Stimulated activated CD4-positive, alpha-beta T cell treated with anti-CD3 and anti-CD28 coated beads, Interleukin-1b, Interleukin-23, amount 100 ng/mL, for 4 hours (primary cell): ENCODE measurements around the gene TLX3.
"Not testable (repeated sequence)": the region's sequence is repeated elsewhere in the genome, so short reads cannot be mapped to it uniquely, and the experiment has no call there.

ENCODE experiments used
- DNase-seq, 2 donors: peaks; one replicate each; pipeline ENCODE4 v3.0.0-alpha.2; 2020; ENCODE audit warnings: low read depth in 2 of 2

The TLX3 gene

GRCh38 chr5:171323806-171324632, 15.0 kb downstream of the TLX3 start:
- DNase-seq = no peak

- no peak for DNase-seq
These were observed 21.0 kb downstream of the TLX3 start for GRCh38 chr5:171330021-171330420.

GRCh38 chr5:171335616-171336015, 26.6 kb downstream of the TLX3 start:
- no peak for DNase-seq

DNA sequence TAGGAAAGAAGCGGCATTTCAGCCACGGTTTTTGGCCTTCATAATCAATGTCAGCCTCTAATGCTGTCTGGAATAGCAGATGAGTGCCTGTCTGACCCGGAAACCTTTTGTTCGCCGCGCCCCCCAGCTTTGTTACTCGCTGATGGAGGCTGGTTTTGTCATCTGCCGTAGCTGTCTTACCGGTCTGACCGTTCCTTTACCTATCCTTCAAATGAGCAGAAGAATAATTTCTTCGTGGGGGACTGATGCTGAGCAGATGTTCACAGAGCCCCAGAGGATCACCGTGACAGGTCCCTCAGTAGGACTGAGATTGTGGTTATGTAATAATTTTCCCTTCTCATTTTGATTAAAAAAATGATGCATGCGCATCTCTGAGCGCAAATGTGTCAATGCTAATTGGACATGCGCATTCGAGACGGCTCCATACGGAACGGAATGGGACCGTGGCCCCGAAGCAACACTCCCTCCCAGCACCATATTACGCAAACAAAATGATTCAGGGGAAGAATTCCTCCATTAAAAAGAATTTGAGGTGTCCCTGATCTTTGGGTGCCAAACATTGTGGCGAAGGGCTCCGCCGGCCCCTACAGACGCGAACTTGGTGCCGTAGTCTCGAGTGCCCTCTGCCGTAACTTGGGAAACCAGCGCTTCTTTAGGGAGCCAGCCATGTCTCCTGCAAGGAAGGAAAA, 27.6 kb downstream of the TLX3 start:
- DNase-seq = no peak

GRCh38 chr5:171337210-171337569, 28.1 kb downstream of the TLX3 start:
- DNase-seq = no peak

DNA sequence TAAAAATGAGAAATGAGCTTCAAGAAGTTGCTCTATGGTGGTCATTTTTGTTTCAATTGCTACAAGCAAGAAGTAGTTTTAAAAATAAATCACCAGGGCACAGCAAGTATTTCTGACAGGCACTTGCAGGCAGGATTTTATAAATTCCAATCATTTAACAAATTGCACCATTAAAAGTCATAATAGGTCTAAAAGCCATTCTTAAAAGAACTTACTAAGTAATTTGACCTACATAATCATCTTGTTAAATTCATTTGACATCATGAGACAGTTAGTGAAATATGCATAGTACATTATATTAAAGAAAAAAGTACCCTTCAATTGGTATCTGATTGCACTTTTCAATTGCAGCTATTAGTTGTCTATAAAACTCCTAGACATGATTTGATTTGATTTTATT, 31.0 kb downstream of the TLX3 start:
- DNase-seq = no peak

- DNase-seq = no peak
These were observed 31.4 kb downstream of the TLX3 start for GRCh38 chr5:171340491-171340890.

GRCh38 chr5:171342362-171343111, 33.5 kb downstream of the TLX3 start:
- peak in 1 of 2 donors; percentile 2 for DNase-seq

- no peak for DNase-seq
These were observed 36.0 kb downstream of the TLX3 start for GRCh38 chr5:171344936-171345608.

DNA sequence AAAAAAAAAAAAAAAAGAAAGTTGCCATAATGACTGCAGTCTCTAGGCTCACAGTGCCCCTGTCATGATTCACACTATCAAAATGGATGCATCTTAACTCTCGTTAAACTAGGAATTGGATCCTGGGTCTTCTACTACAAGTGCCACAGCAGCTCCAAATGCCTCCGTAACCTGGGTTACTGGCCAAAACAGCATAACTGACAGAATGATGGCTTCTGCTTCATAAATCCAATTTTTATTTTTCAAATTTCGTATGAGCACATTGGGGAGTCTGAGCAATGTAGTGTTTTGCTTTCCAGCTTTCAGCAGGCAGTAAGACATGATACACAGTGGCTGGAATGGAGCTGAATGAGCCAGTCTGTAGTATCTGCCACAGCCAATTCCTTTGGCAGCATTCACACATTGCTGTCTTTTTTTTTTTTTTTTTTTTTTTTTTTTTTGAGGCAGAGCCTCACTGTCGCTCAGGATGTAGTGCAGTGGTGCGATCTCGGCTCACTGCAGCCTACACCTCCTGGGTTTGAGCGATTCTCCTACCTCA, 42.6 kb downstream of the TLX3 start:
- no peak for DNase-seq

- no peak for DNase-seq
These were observed 46.3 kb downstream of the TLX3 start for GRCh38 chr5:171355302-171355724.

DNA sequence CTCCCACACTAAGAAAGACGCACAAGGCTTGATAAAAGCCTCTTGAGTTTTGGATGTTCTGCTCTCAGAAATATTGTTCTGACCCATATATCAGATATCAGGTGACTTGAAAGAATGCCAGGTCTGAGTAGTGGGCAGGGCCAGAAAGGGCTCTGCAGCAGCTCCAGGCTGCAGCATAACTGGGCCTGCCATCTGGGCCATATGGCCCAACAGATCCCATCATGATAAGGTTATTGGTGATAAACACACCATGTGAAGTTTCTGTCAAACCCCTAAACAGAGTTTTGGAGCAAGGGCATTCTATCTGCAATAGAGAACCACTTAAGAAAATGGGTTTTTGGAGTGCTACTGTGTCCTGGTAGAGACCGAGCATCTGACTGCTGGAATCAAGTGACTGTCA, 48.8 kb downstream of the TLX3 start:
- DNase-seq = no peak

DNA sequence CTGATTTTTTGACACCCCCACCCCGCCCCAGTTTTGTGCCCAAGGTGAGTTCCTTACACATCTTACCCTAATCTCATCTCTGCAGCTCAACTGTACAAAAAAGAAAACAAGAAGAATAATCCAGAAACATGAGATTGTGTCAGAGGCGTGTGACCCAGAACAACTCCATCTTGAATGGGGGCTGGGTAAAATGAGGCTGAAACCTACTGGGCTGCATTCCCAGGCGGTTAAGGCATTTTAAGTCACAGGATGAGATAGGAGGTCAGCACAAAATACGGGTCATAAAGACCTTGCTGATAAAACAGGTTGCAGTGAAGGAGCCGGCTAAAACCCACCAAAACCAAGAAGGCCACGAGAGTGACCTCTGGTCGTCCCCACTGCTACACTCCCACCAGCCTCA, 52.1 kb downstream of the TLX3 start:
- DNase-seq = not testable (repeated sequence)
